Upper lobe of left lung (tissue), 6 donors: ENCODE results near the gene SPATA13. TPM values are rescaled to one million over a fixed set of nuclear protein-coding genes. Genes with fewer than 3 reads are reported as not detected.
"Not testable (repeated sequence)": the region's sequence is repeated elsewhere in the genome, so short reads cannot be mapped to it uniquely, and the experiment has no call there.

Experiments used
- ATAC-seq, 2 donors: fragments of 200-7000 bp; cut with Tn5 transposase; one replicate each; pipeline ENCODE4 v1.9.1; 2022; ENCODE audit warnings: mild to moderate bottlenecking in 2 of 2, moderate library complexity in 2 of 2; ENCODE audit not compliant: low FRiP score in 2 of 2
- DNase-seq, 2 donors: peaks; one replicate each; pipeline ENCODE4 v3.0.0-alpha.2; 2019 to 2020
- H3K27ac ChIP-seq, 4 donors: fragments of 200-600 bp; sonication (generic); one replicate each; pipeline ENCODE4 v1.5.1; 2016 to 2019
- H3K27me3 ChIP-seq, 4 donors: fragments of 200-600 bp; sonication (generic); one replicate each; pipeline ENCODE4 v1.5.1; 2017 to 2019
- H3K36me3 ChIP-seq, 4 donors: fragments of 200-600 bp; sonication (generic); one replicate each; pipeline ENCODE4 v1.5.1; 2016 to 2019
- H3K4me1 ChIP-seq, 4 donors: fragments of 200-600 bp; sonication (generic); one replicate each; pipeline ENCODE4 v1.5.1; 2018 to 2019
- H3K4me3 ChIP-seq, 4 donors: fragments of 200-600 bp; sonication (generic); one replicate each; pipeline ENCODE4 v1.5.1; 2017 to 2019; ENCODE audit warnings: mild to moderate bottlenecking in 2 of 4, moderate library complexity in 1 of 4
- H3K9me3 ChIP-seq, 4 donors: fragments of 200-600 bp; sonication (generic); one replicate each; pipeline ENCODE4 v1.5.1; 2018 to 2019
- EP300 ChIP-seq, 4 donors: sonication (generic); formaldehyde crosslinking; IDR thresholded peaks; one replicate each; pipeline ENCODE4 v1.5.1; 2017; ENCODE audit warnings: antibody characterized with exemption in 4 of 4, control low read depth in 2 of 4
- POLR2A ChIP-seq, 4 donors: fragments of 450-650 bp; IDR thresholded peaks; one replicate each; pipeline ENCODE4 v1.5.1; 2016 to 2017; ENCODE audit warnings: antibody characterized with exemption in 4 of 4, mild to moderate bottlenecking in 2 of 4
- POLR2AphosphoS5 ChIP-seq, 2 donors: sonication (generic); formaldehyde crosslinking; IDR thresholded peaks; one replicate each; pipeline ENCODE4 v1.5.1; 2017; ENCODE audit warnings: antibody characterized with exemption in 2 of 2
- WGBS, 2 donors: methylation state at CpG; one replicate each; pipeline ENCODE4 v1.1.5; 2017 to 2018; 5-methylcytosine and 5-hydroxymethylcytosine counted together
- total RNA-seq, 6 donors: library from RNA; depleted of rRNA in 4 of 6; stranded (reverse); fragments of >200 nt in 4 of 6; gene quantifications; one replicate each; pipeline versions ENCODE4 v1.1.0 to v1.2.1, GENCODE V29; 2016 to 2021
- TF ChIP-seq, protein P1 (sequence below), 6 experiments: fragments of 450-650 bp in 4 of 6; fragments of 200-600 bp in 2 of 6; sonication (generic) in 2 of 6; IDR thresholded peaks; one replicate each; pipeline ENCODE4 v1.5.1; 2016 to 2019; ENCODE audit warnings: antibody characterized with exemption in 6 of 6
- donor health status: DM: no; HTN: no; CAD: no; lungs with moderate emphysema.
- donor health status: DM: no; HTN: yes; CAD: no; lungs with severe emphysema.

The SPATA13 gene
- total RNA-seq, 6 donors from 2014 or later: 31.2 to 77.5 (median 49.2) TPM

DNA sequence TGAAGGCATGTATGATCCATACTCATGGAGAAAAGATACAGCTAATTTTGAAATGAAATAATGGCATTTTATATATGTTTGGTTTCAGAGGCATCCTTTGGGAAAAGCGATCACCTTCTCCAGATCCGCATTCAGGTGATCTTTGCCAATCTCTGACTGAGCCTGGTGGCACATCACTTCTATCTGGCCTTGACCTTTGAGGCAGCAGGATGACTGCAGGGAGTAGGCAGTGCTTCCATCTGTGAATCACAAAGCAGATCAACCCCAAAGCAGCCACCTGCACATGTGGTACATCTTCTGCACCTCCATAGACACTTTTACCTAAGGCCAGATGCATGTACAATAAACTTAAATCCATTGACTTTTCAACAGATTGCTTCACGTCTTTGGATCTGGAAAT, 53.4 kb downstream of the SPATA13 start:
- Histone ChIP-seq H3K27ac (no peak overlapping the region), H3K4me3 (no peak overlapping the region), H3K36me3 (no peaks in the 10 kb centered on the region), H3K4me1 (peaks cover 26 to 32% (median 31%) of the 10 kb centered on the region in 4 donors), H3K9me3 (no peaks in the 10 kb centered on the region), H3K27me3 (no peaks in the 10 kb centered on the region)
- DNase-seq (no peak), ATAC-seq (no peak)
- 80 to 99% methylated on average over 3 of the region's 3 CpGs for WGBS, 2 donors
- no peak for TF ChIP-seq EP300 (IDR thresholded peaks at IDR 0.05)
- no peak for TF ChIP-seq POLR2A (IDR thresholded peaks at IDR 0.05)
- TF ChIP-seq, protein P1, sequence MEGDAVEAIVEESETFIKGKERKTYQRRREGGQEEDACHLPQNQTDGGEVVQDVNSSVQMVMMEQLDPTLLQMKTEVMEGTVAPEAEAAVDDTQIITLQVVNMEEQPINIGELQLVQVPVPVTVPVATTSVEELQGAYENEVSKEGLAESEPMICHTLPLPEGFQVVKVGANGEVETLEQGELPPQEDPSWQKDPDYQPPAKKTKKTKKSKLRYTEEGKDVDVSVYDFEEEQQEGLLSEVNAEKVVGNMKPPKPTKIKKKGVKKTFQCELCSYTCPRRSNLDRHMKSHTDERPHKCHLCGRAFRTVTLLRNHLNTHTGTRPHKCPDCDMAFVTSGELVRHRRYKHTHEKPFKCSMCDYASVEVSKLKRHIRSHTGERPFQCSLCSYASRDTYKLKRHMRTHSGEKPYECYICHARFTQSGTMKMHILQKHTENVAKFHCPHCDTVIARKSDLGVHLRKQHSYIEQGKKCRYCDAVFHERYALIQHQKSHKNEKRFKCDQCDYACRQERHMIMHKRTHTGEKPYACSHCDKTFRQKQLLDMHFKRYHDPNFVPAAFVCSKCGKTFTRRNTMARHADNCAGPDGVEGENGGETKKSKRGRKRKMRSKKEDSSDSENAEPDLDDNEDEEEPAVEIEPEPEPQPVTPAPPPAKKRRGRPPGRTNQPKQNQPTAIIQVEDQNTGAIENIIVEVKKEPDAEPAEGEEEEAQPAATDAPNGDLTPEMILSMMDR (IDR thresholded peaks at IDR 0.05): no peak
- TF ChIP-seq POLR2AphosphoS5 (IDR thresholded peaks at IDR 0.05): no peak

DNA sequence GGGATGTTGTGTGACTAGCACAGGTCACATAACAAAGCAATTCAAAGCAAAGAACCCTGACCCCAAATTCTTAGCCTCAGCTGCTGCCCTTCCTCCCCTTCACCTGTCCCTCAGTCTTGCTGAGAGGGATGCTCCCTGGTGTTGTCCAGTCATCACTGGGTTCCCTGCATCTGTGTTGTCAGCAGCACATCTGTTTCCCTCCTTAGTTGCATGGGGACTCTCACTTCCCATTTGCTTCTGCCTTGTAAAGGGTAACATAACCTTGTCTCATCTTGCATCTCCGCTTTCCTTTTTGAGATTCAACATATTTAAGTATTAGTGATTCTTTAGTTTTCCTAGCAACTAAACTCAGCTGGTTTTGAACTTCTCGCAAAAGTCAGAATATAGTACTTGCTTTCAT, 54.0 kb downstream of the SPATA13 start:
- peaks cover 26 to 38% (median 35%) of the 10 kb centered on the region in 4 donors for H3K4me1 ChIP-seq
- H3K4me3 ChIP-seq: no peak overlapping the region
- DNase-seq (no peak), ATAC-seq (no peak)
- H3K36me3 ChIP-seq: no peaks in the 10 kb centered on the region
- WGBS, 2 donors: 82 to 90% methylated on average over 2 of the region's 2 CpGs
- TF ChIP-seq POLR2AphosphoS5 (IDR thresholded peaks at IDR 0.05) (no peak), POLR2A (IDR thresholded peaks at IDR 0.05) (no peak), EP300 (IDR thresholded peaks at IDR 0.05) (no peak)
- TF ChIP-seq, protein P1 (IDR thresholded peaks at IDR 0.05): no peak
- no peaks in the 10 kb centered on the region for H3K9me3 ChIP-seq
- no peaks in the 10 kb centered on the region for H3K27me3 ChIP-seq
- peak overlapping the region in 2 of 4 donors; percentile 38 to 57 for H3K27ac ChIP-seq

DNA sequence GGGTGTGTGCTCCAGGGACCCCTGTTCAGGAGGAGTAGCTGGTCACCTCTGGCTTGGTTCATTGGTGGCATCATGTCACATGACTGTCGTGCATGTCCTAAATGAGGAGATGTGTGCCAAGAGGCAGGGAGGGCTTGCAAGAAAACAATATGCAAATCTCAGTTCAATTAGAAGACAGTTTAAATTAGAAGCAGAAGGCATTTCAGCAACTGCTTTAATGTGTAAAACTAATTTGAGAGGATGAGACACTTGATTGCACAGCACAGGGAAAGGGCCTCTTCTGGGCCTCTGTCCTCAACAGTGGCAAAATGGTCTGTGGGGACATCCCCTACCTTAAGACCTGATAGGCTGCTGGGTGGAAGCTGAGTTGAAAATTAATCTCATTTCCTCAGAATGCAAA, 54.6 kb downstream of the SPATA13 start:
- no peaks in the 10 kb centered on the region for H3K36me3 ChIP-seq
- TF ChIP-seq POLR2A (IDR thresholded peaks at IDR 0.05) (no peak), EP300 (IDR thresholded peaks at IDR 0.05) (no peak), POLR2AphosphoS5 (IDR thresholded peaks at IDR 0.05) (no peak)
- TF ChIP-seq, protein P1 (IDR thresholded peaks at IDR 0.05): no peak
- H3K9me3 ChIP-seq: no peaks in the 10 kb centered on the region
- WGBS, 2 donors: 47 to 86% methylated on average over 1 of the region's 1 CpG
- DNase-seq (no peak), ATAC-seq (no peak)
- H3K4me1 ChIP-seq: peaks cover 29 to 42% (median 40%) of the 10 kb centered on the region in 4 donors
- H3K27me3 ChIP-seq: no peaks in the 10 kb centered on the region
- H3K4me3 ChIP-seq: no peak overlapping the region
- H3K27ac ChIP-seq: peak overlapping the region in 3 of 4 donors; percentile 23 to 74 (median 57)

DNA sequence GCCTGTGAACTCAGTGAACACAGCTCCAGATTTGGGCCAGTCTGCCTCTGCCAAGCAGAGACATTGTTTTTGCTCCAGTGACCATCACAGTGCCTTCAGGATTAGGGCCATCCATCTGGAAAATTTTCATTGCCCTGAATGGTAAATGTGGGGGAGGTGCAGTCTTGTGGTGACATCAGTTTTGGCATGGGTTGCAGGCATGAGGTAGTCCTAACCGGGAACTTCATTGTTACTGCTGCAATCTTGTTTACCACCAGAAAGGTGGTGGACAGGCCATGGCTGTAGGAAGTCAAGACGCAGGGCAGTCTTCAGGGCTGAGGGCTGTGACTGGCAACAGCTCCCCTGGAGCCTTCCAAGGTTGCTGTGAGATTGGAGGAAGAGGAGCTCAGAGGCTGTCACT, 55.2 kb downstream of the SPATA13 start:
- ATAC-seq (peak in 1 of 2 donors; percentile 66), DNase-seq (peak in 1 of 2 donors; percentile 48)
- H3K4me1 ChIP-seq: peaks cover 34 to 46% (median 40%) of the 10 kb centered on the region in 4 donors
- WGBS, 2 donors: 27 to 39% methylated on average over 2 of the region's 2 CpGs
- TF ChIP-seq POLR2AphosphoS5 (IDR thresholded peaks at IDR 0.05): peak; percentile 56 to 78
- peak in 2 of 4 donors; percentile 58 to 85 for TF ChIP-seq EP300 (IDR thresholded peaks at IDR 0.05)
- TF ChIP-seq, protein P1 (IDR thresholded peaks at IDR 0.05): no peak
- no peak overlapping the region for H3K4me3 ChIP-seq
- peak overlapping the region; percentile 23 to 79 (median 56) for H3K27ac ChIP-seq
- no peaks in the 10 kb centered on the region for H3K27me3 ChIP-seq
- H3K36me3 ChIP-seq: no peaks in the 10 kb centered on the region
- H3K9me3 ChIP-seq: no peaks in the 10 kb centered on the region

DNA sequence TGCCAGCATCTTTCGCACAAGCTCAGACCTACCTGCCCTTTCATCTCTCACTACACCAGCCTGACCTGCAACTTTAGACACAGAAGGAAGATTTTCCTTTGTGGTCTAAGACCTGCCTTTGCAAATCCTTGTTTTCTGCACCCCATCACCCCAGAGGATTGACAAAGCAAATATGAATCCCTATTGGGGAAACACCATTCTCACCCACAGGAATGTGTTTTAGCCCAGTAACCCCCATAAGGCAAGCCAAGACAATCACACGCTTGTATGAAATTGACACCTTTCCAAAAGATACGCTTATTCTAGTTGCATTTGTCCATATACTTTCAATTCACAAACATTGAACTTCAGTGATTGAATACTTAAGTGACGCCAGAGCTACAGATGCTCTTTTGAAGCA, 55.7 kb downstream of the SPATA13 start:
- DNase-seq (no peak), ATAC-seq (no peak)
- no peaks in the 10 kb centered on the region for H3K36me3 ChIP-seq
- TF ChIP-seq POLR2AphosphoS5 (IDR thresholded peaks at IDR 0.05) (no peak), EP300 (IDR thresholded peaks at IDR 0.05) (no peak), POLR2A (IDR thresholded peaks at IDR 0.05) (no peak)
- TF ChIP-seq, protein P1 (IDR thresholded peaks at IDR 0.05): no peak
- peaks cover 34 to 46% (median 43%) of the 10 kb centered on the region in 4 donors for H3K4me1 ChIP-seq
- H3K27ac ChIP-seq: peak overlapping the region; percentile 23 to 79 (median 56)
- 88 to 92% methylated on average over 4 of the region's 4 CpGs for WGBS, 2 donors
- H3K4me3 ChIP-seq: no peak overlapping the region
- H3K27me3 ChIP-seq: no peaks in the 10 kb centered on the region
- H3K9me3 ChIP-seq: no peaks in the 10 kb centered on the region

DNA sequence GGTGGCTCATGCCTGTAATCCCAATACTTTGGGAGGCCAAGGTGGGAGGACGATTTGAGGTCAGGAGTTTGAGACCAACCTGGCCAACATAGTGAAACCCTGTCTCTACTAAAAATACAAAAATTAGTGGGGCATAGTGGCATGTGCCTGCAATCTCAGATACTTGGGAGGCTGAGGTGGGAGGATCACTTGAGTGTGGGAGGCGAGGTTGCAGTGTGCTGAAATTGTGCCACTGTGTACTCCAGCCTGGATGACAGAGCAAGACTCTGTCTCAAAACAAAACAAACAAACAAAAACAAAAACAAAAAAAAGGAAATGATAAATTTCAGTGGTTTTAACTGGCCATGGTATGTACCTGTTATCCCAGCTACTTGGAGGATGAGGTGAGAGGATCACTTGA, 56.3 kb downstream of the SPATA13 start:
- not testable (repeated sequence) for DNase-seq, H3K9me3 ChIP-seq, H3K27me3 ChIP-seq, ATAC-seq, H3K4me3 ChIP-seq, H3K36me3 ChIP-seq
- Histone ChIP-seq H3K4me1 (peaks cover 34 to 46% (median 43%) of the 10 kb centered on the region in 4 donors), H3K27ac (peak overlapping the region in 3 of 4 donors; percentile 8 to 79 (median 74))
- WGBS, 2 donors: 95 to 96% methylated on average over 2 of the region's 2 CpGs
